GM18502 (cell line): Measurements from ENCODE around the gene PERCC1.
A peak's percentile ranks its signal among the peaks of the same experiment; 100 is the strongest.

ENCODE experiments used
- ATAC-seq: cut with Tn5 transposase; IDR thresholded peaks from one replicate; pipeline ENCODE4 v1.9.1; 2021; ENCODE audit warnings: mild to moderate bottlenecking; ENCODE audit not compliant: unreplicated experiment, poor library complexity

Gene PERCC1

GRCh38 chr16:1408171-1408837, 22.6 kb upstream of the PERCC1 start:
- peak; percentile 84 for ATAC-seq

- no peak for ATAC-seq
These were observed 18.0 kb upstream of the PERCC1 start for GRCh38 chr16:1412847-1413246.

DNA sequence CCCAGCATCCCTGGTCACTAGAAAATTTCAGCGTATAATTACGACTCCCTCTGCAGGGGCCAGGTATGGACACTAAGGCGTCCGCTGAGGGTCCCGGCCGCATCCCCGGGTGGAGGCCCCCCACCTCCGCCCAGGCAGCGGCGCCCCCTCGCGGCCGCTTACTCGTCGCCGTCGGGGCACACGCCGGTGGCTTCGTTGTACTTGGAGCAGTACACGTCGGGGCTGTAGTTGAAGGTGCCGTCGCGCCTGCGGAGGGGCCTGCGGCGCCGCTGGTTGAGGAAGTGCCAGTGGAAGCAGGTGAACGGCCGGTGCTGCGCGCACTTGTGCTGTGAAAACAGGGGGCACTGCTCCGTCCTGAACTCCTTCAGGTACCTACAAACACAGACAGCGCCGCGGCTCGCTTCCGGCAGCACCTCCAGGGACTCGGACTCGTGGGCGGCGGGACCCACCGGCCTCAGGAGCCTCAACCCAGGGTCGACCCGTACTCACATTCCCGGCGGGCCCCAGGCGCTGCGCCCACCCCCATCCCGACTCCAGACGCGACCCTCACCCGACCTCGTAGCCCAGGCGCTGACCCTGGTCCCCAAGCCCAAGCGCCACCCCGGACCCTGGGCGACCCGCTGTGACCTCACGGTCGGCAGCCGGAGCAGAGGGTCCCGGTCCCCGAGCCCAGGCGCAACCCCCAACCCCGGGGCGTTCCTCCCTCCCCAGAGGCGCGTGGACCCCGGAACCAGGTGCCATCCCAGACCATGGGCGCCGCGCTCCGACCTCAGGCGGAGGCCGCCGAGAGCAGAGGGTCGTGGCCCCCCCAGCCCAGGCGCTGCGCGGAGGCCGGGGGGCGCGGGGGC, 17.0 kb upstream of the PERCC1 start:
- peak; percentile 34 for ATAC-seq

- ATAC-seq = peak; percentile 46
These were observed 16.2 kb upstream of the PERCC1 start, which contains the start of gene UNKL for GRCh38 chr16:1414532-1415260. Gene UNKL (minus strand): TSS chr16:1414704. CDS start chr16:1414691, 13 bp downstream.

- ATAC-seq = no peak
These were observed 14.3 kb upstream of the PERCC1 start for GRCh38 chr16:1416521-1416941.

DNA sequence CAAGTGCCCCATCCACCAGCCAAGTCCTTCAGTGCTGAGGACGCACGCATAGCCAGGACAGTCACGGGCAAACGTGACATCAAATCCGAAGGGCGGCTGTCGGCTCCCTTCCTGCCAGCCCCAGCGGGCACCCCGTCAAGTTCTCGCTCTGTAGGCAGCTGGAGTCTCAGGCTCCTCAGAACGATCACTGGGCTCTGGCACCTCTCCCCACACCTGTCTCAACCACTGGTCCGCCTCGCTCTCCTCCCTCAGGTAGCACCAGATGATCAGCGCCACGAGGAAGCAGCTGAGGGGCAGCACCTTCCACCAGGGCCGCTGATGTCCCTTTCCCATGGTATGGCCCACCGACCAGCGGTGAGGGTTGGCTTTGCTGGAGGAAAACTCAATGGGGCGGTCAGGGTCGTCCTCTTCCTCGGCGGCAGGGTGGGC, 10.8 kb upstream of the PERCC1 start:
- ATAC-seq = peak; percentile 13

DNA sequence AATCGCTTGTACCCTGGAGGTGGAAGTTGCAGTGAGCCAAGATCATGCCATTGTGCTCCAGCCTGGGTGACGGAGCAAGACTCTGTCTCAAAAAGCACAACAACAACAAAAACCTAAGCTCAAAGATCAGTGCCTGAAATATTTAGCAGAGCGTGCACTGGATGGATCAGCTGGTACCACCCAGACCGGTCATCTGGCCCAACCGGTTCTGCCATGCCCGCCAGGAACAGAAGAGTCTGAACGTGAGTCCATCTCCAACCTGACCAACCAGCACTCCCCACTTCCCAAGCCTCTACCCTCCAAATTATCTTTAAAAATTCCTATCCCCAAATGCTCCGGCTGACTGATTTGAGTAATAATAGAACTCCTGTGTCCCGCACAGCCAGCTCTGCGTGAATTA, 8.8 kb upstream of the PERCC1 start:
- ATAC-seq = no peak

- no peak for ATAC-seq
These were observed 6.8 kb upstream of the PERCC1 start for GRCh38 chr16:1424028-1424427.

DNA sequence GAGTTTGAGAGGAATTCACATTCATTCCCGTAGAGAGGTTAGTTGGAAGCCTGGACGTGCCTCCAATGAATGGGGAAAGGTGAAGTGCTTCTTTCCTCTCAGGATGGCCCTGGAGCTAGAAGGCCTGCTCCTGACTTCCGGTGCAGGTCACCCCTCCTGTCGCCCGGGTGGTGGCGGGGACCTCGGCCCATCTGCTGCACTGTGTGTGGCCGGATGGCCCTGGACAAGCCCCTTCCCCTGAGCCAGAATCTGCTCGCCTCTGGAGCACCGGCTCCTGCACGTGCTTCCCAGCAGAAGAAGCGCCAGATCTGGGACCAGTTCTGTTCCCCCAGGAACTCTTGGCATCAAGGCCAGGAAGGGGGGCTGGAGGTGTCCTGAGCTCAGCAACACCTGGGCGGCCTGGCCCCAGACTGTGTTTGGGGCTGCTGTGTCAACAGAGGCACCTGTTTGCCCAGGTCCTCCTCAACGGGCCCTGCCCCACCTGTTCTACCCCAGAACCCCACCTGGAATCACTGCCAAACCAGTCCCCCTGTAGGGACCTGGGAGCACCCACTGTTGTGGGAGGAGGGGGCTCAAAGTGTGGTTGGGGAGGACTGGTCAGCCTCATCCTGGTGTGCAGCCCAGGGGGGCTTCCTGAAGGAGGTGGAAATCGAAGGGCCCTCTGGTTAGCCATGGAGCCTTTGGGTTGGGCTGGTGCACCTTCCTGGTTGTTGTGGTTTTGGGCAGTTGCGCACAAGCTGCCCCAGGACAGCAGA, 5.1 kb upstream of the PERCC1 start:
- no peak for ATAC-seq

GRCh38 chr16:1426734-1427471, 4.0 kb upstream of the PERCC1 start:
- no peak for ATAC-seq

- ATAC-seq = no peak
These were observed 3.1 kb upstream of the PERCC1 start for GRCh38 chr16:1427473-1428461.

DNA sequence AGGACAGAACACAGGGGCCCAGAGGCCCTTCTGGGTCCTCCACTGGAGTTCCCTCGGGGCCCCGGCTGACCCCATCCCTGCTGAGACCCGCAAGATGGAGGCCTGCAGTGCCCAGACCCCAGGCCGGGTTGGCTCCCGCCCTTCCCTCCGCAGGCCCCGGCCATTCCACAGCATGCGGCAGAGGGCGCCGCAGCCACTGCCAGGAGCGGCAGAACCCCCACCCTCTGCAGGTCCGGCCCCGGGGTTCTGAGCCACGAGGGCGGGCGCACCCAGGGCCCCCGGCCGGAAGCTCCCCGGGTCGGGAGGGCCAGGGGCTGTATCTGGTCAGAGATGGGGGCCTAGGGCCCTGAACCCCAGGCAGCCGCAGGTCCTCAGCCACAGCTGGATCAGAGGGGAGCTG, 2.4 kb upstream of the PERCC1 start:
- no peak for ATAC-seq

DNA sequence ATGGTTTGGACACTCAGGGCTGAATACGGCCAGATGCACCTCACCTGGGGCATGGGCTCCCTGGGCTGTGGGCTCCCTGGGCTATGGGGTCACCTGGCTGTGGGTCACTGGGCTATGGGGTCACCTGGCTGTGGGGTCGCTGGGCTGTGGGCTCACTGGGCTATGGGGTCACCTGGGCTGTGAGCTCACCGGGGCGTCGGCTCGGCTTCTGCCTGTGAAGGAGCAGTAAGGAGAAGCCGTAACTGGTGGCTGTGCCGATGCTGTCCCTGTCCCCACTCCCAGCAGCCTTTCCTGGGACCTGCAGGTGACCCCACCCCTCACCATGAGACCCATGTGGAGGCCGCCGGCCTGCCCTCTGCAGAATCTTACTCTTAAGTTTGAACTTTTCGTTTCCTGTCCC, 1.9 kb upstream of the PERCC1 start:
- no peak for ATAC-seq

DNA sequence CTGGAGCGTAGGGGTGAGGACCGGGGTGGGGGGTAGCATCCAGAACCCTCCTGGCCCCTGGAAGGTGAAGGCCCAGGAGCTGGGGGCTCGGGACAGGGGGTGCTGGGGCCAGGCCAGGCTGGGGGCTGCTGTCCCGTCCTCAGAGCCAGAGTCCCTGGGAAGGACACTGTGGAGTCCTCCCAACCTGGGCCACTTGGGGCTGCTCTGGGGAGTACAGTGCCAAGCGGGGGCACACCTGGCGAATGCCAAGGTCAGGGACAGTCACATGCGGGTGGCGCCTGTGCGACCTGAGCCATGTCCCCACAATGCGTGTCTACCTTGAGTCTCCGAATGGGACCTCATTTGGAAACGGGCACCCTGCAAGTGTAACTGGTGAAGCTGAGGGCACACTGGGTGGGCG, 1.2 kb upstream of the PERCC1 start:
- no peak for ATAC-seq

DNA sequence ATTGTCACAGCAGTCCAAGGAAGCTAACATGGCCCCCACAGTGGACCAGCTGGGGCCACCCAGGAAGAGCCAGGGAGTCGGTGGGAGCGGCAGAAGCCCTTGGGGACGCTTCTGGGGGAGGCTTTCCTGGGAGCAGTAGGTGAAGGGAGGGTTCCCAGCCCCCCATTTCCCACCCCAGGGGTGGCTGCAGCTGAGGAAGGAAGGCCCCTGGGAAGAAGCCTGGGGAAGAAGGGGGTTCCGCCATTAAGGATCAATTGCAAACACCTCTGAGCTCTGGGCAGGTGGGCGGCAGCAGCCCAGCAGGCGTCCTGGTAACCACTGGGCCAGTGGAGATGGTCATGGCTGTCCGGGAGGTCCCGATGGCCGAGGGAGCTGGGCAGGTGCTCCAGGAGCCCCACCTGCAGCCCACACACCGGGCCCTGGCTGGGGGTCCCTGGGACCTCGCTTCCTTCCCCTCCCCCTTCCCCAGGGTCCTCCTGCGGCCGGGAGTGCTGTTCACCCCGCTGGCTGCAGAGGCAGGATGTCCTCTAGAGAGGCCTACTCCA, 592 bp upstream of the PERCC1 start:
- ATAC-seq = no peak

- no peak for ATAC-seq
These were observed 806 bp downstream of the PERCC1 start for GRCh38 chr16:1431497-1432270.
